NB4 (cell line): ENCODE measurements around the gene WDR47.

Experiments used
- DNase-seq: peaks from one replicate; pipeline ENCODE4 v3.0.0; 2010; ENCODE audit warnings: low read depth
- H3K4me3 ChIP-seq: one replicate; pipeline ENCODE4 v1.5.1; 2011; ENCODE audit warnings: mild to moderate bottlenecking, low read depth, low read length, moderate library complexity
- CTCF ChIP-seq: IDR thresholded peaks from one replicate; pipeline ENCODE4 v1.5.1; 2012; ENCODE audit warnings: low read depth, low read length
- MAX ChIP-seq: IDR thresholded peaks from 2 replicates; pipeline ENCODE4 v1.6.1; 2011; ENCODE audit warnings: low read depth, low read length
- MYC ChIP-seq: IDR thresholded peaks from 2 replicates; pipeline ENCODE4 v1.6.1; 2011; ENCODE audit warnings: low read depth, low read length
- POLR2A ChIP-seq: IDR thresholded peaks from 2 replicates; pipeline ENCODE4 v1.6.1; 2011; ENCODE audit warnings: mild to moderate bottlenecking; ENCODE audit not compliant: insufficient read length; ENCODE audit errors: extremely low read depth

WDR47 gene

GRCh38 chr1:108961198-108961597 lies 80.7 kb downstream of the WDR47 start:
- DNase-seq = no peak
- no peak overlapping the region for H3K4me3 ChIP-seq
- TF ChIP-seq MYC = no peak
- no peak for TF ChIP-seq CTCF
- TF ChIP-seq POLR2A = no peak
- no peak for TF ChIP-seq MAX

- TF ChIP-seq CTCF (no peak), MYC (no peak), MAX (no peak), POLR2A (no peak)
- no peak overlapping the region for H3K4me3 ChIP-seq
- DNase-seq = no peak
Observed at GRCh38 chr1:108960719-108961118, 81.2 kb downstream of the WDR47 start.

- TF ChIP-seq MYC = no peak
- TF ChIP-seq MAX = no peak
- no peak for TF ChIP-seq POLR2A
- no peak for TF ChIP-seq CTCF
- no peak for DNase-seq
- H3K4me3 ChIP-seq = no peak overlapping the region
Observed at GRCh38 chr1:108957888-108958287, 84.0 kb downstream of the WDR47 start.

- no peak for TF ChIP-seq MYC
- no peak overlapping the region for H3K4me3 ChIP-seq
- no peak for DNase-seq
Observed at GRCh38 chr1:108955881-108956280, 86.0 kb downstream of the WDR47 start.

GRCh38 chr1:108955111-108955510 lies 86.8 kb downstream of the WDR47 start:
- H3K4me3 ChIP-seq = no peak overlapping the region
- no peak for TF ChIP-seq POLR2A
- no peak for TF ChIP-seq MYC
- no peak for TF ChIP-seq MAX
- TF ChIP-seq CTCF = no peak
- DNase-seq = no peak

- no peak overlapping the region for H3K4me3 ChIP-seq
- TF ChIP-seq CTCF (no peak), POLR2A (no peak), MAX (no peak), MYC (no peak)
- no peak for DNase-seq
Observed at GRCh38 chr1:108953452-108953851, 88.5 kb downstream of the WDR47 start.
